ENCODE results near the gene HCRTR1.

DNA sequence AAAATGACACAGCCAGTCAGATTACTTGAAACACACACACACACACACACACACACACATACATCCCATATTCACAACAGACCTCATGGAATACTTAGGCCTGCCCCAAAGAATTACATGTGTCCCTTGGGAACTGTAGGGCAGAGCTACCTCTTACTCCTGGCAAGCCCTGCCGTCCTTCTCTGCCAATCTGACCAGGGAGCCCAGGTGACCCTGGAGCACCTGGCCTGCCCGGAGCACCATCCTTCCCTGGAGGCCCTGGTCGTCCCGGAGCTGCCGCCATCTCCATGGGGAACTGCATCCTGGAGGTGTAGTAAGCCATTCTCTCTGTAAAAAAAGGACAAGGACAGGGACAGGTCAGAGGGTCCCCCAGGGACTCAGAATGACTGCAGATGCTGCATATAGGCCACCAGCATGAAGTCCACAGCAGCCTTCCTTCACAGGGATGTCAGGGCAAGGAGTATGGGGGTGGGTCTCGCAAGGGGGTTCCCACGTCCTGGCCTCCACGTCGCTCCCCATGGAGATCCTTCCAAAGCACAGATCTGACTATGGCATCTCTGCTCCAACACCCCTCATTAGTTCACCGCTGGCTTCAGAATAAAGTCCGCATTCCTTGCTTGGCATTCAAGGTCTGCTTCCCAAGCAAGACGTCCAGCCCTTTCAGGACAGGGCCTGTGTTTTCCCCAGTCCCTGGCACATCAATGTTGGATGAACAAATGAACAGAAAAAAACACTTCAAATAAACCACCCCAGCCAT is 36.4 kb downstream of the HCRTR1 start:
- TF ChIP-seq, protein P1, sequence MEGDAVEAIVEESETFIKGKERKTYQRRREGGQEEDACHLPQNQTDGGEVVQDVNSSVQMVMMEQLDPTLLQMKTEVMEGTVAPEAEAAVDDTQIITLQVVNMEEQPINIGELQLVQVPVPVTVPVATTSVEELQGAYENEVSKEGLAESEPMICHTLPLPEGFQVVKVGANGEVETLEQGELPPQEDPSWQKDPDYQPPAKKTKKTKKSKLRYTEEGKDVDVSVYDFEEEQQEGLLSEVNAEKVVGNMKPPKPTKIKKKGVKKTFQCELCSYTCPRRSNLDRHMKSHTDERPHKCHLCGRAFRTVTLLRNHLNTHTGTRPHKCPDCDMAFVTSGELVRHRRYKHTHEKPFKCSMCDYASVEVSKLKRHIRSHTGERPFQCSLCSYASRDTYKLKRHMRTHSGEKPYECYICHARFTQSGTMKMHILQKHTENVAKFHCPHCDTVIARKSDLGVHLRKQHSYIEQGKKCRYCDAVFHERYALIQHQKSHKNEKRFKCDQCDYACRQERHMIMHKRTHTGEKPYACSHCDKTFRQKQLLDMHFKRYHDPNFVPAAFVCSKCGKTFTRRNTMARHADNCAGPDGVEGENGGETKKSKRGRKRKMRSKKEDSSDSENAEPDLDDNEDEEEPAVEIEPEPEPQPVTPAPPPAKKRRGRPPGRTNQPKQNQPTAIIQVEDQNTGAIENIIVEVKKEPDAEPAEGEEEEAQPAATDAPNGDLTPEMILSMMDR (IDR thresholded peaks at IDR 0.05) = no peak
- no peak for TF ChIP-seq POLR2A (IDR thresholded peaks at IDR 0.05)
